ENCODE data around the gene ADARB2.
"Not testable (repeated sequence)": the region's sequence is repeated elsewhere in the genome, so short reads cannot be mapped to it uniquely, and the experiment has no call there.

ADARB2 gene

DNA sequence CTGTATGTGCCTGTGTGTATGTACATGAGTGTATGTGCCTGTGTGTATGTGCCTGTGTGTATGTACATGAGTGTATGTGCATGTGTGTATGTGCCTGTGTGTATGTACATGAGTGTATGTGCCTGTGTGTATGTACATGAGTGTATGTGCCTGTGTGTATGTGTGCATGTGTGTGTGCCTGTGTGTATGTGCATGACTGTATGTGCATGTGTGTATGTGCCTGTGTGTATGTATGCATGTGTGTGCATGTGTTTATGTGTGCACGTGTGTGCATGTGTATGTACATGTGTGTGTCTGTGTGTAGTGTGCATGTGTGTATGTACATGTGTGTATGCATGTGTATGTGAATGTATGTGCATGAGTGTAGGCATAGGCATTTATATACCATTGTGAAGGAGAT is 274.8 kb downstream of the ADARB2 start:
- H3K4me3 Mint-ChIP-seq: peak overlapping the region; percentile 37
- no peaks in the 10 kb centered on the region for H3K27me3 Mint-ChIP-seq
- no peaks in the 10 kb centered on the region for H3K9me3 Mint-ChIP-seq
- H3K36me3 Mint-ChIP-seq: no peaks in the 10 kb centered on the region
- no peak for ATAC-seq (ENCODE audit: low read depth)
- peaks cover 34% of the 10 kb centered on the region for H3K4me1 Mint-ChIP-seq
- no peak for DNase-seq (ENCODE audit: low spot score in 2 of 2)
- H3K27ac Mint-ChIP-seq: peak overlapping the region; percentile 42

GRCh38 chr10:1462032-1462431 is 275.3 kb downstream of the ADARB2 start:
- Mint-ChIP-seq H3K4me1 (peaks cover 34% of the 10 kb centered on the region), H3K9me3 (no peaks in the 10 kb centered on the region), H3K27ac (no peak overlapping the region), H3K36me3 (no peaks in the 10 kb centered on the region), H3K27me3 (no peaks in the 10 kb centered on the region), H3K4me3 (no peak overlapping the region)
- ATAC-seq (ENCODE audit: low read depth): no peak
- DNase-seq (ENCODE audit: low spot score in 2 of 2): no peak

- peaks cover 36% of the 10 kb centered on the region for H3K4me1 Mint-ChIP-seq
- no peaks in the 10 kb centered on the region for H3K36me3 Mint-ChIP-seq
- peak overlapping the region; percentile 41 for H3K27ac Mint-ChIP-seq
- H3K9me3 Mint-ChIP-seq: peaks cover 3% of the 10 kb centered on the region
- ATAC-seq (ENCODE audit: low read depth) (peak; percentile 50), DNase-seq (ENCODE audit: low spot score in 2 of 2) (no peak)
- no peak overlapping the region for H3K4me3 Mint-ChIP-seq
- no peaks in the 10 kb centered on the region for H3K27me3 Mint-ChIP-seq
Observed at GRCh38 chr10:1461016-1461415, 276.3 kb downstream of the ADARB2 start.

GRCh38 chr10:1459664-1460063 is 277.7 kb downstream of the ADARB2 start:
- H3K4me1 Mint-ChIP-seq: peaks cover 29% of the 10 kb centered on the region
- DNase-seq (ENCODE audit: low spot score in 2 of 2): not testable (repeated sequence)

GRCh38 chr10:1454951-1455350 is 282.4 kb downstream of the ADARB2 start:
- Mint-ChIP-seq H3K4me1 (peaks cover 41% of the 10 kb centered on the region), H3K9me3 (peaks cover 10% of the 10 kb centered on the region)

More at GRCh38 chr10:1459664-1460063, 277.7 kb downstream of the ADARB2 start:
- not testable (repeated sequence) for H3K27ac Mint-ChIP-seq; ATAC-seq (ENCODE audit: low read depth); H3K4me3 Mint-ChIP-seq; H3K9me3 Mint-ChIP-seq; H3K27me3 Mint-ChIP-seq; H3K36me3 Mint-ChIP-seq

DNA sequence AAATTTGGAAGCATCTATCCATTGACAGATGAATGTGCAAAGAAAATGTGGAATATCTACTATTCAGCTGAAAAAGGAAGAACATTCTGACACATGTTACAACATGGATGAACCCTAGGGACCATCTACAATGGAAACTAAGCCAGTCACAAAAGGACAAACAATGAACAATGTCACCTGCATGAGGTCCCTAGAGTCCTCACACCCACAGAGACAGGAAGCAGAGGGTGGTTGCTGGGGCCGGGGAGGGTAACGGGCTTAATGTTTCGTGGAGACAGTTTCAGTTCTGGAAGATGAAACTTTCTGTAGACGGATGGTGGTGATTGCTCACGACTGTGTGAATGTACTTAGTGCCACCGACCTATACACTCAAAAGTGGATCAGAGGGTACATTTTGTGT is 282.9 kb downstream of the ADARB2 start:
- peaks cover 7% of the 10 kb centered on the region for H3K36me3 Mint-ChIP-seq
- ATAC-seq (ENCODE audit: low read depth) (peak; percentile 98), DNase-seq (ENCODE audit: low spot score in 2 of 2) (peak; percentile 58 to 77)
- H3K4me3 Mint-ChIP-seq: peak overlapping the region; percentile 57
- H3K4me1 Mint-ChIP-seq: peaks cover 41% of the 10 kb centered on the region
- H3K27ac Mint-ChIP-seq: peak overlapping the region; percentile 88
- H3K27me3 Mint-ChIP-seq: no peaks in the 10 kb centered on the region
- H3K9me3 Mint-ChIP-seq: peaks cover 10% of the 10 kb centered on the region

More at GRCh38 chr10:1454951-1455350, 282.4 kb downstream of the ADARB2 start:
- DNase-seq (ENCODE audit: low spot score in 2 of 2) (no peak), ATAC-seq (ENCODE audit: low read depth) (peak; percentile 14)
- no peaks in the 10 kb centered on the region for H3K27me3 Mint-ChIP-seq
- peak overlapping the region; percentile 50 for H3K4me3 Mint-ChIP-seq
- peaks cover 7% of the 10 kb centered on the region for H3K36me3 Mint-ChIP-seq
- H3K27ac Mint-ChIP-seq: peak overlapping the region; percentile 88

GRCh38 chr10:1452777-1453176 is 284.5 kb downstream of the ADARB2 start:
- Mint-ChIP-seq H3K9me3 (peaks cover 10% of the 10 kb centered on the region), H3K4me1 (peaks cover 45% of the 10 kb centered on the region), H3K27ac (no peak overlapping the region), H3K4me3 (no peak overlapping the region), H3K27me3 (no peaks in the 10 kb centered on the region), H3K36me3 (peaks cover 7% of the 10 kb centered on the region)
- no peak for ATAC-seq (ENCODE audit: low read depth)
- DNase-seq (ENCODE audit: low spot score in 2 of 2): no peak

DNA sequence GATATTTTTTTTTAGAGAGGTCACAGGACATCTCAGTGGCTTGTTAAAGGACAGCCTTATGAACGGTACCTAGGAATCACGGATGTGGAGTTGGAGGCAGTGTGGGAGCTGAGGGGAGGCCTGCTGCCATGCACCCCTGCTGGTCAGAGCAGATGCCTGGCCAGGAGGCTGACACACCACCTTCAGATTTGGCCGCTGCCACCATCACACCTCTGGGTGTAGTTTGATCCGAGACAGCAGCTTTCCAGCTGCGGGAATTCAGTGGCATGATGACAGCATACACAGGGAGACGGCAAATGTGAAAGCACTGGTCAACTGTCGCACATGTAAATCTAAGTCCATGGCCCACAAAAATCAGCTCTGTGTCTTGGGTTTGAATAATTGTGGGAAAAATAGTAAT is 285.4 kb downstream of the ADARB2 start:
- ATAC-seq (ENCODE audit: low read depth): no peak
- Mint-ChIP-seq H3K9me3 (peaks cover 10% of the 10 kb centered on the region), H3K36me3 (peaks cover 7% of the 10 kb centered on the region), H3K27ac (peak overlapping the region; percentile 77), H3K4me3 (no peak overlapping the region), H3K27me3 (no peaks in the 10 kb centered on the region), H3K4me1 (peaks cover 45% of the 10 kb centered on the region)
- no peak for DNase-seq (ENCODE audit: low spot score in 2 of 2)

DNA sequence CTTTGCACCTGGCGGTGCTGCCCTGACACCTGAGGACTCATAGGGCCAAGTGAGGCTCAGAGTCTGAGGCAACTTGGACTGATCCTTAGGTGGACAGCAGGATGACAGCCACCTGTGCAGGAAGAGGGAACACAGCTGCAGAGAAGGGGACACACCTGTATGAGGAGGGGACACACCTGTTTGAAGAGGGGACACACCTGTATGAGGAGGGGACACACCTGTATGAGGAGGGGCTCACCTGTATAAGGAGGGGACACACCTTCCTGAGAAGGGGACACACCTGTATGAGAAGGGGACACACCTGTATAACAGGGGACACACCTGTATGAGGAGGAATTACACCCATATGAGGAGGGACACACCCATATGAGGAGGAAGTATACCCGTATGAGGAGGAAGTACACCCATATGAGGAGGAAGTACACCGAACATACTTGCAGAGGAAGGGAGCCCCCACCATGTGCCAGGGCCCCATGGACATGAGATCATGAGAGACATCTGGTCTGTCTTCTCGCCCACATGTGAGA is 285.9 kb downstream of the ADARB2 start:
- peak overlapping the region; percentile 77 for H3K27ac Mint-ChIP-seq
- no peak for ATAC-seq (ENCODE audit: low read depth)

GRCh38 chr10:1449572-1450205 is 287.6 kb downstream of the ADARB2 start:
- Mint-ChIP-seq H3K4me1 (peaks cover 40% of the 10 kb centered on the region), H3K9me3 (peaks cover 7% of the 10 kb centered on the region), H3K36me3 (peaks cover 7% of the 10 kb centered on the region), H3K4me3 (no peak overlapping the region), H3K27ac (no peak overlapping the region), H3K27me3 (peaks cover 2% of the 10 kb centered on the region)
- ATAC-seq (ENCODE audit: low read depth) (no peak), DNase-seq (ENCODE audit: low spot score in 2 of 2) (no peak)

More for the DNA sequence above, 285.9 kb downstream of the ADARB2 start:
- Mint-ChIP-seq H3K36me3 (peaks cover 7% of the 10 kb centered on the region), H3K4me1 (peaks cover 45% of the 10 kb centered on the region), H3K4me3 (no peak overlapping the region), H3K9me3 (peaks cover 10% of the 10 kb centered on the region), H3K27me3 (no peaks in the 10 kb centered on the region)
- DNase-seq (ENCODE audit: low spot score in 2 of 2): no peak

GRCh38 chr10:1449021-1449420 is 288.3 kb downstream of the ADARB2 start:
- H3K4me3 Mint-ChIP-seq: no peak overlapping the region
- peaks cover 2% of the 10 kb centered on the region for H3K27me3 Mint-ChIP-seq
- ATAC-seq (ENCODE audit: low read depth) (no peak), DNase-seq (ENCODE audit: low spot score in 2 of 2) (no peak)
- peaks cover 7% of the 10 kb centered on the region for H3K9me3 Mint-ChIP-seq
- H3K36me3 Mint-ChIP-seq: peaks cover 7% of the 10 kb centered on the region
- H3K4me1 Mint-ChIP-seq: peaks cover 35% of the 10 kb centered on the region
- no peak overlapping the region for H3K27ac Mint-ChIP-seq

- Mint-ChIP-seq H3K4me1 (peaks cover 28% of the 10 kb centered on the region), H3K27me3 (peaks cover 2% of the 10 kb centered on the region), H3K36me3 (peaks cover 7% of the 10 kb centered on the region), H3K27ac (no peak overlapping the region), H3K4me3 (no peak overlapping the region), H3K9me3 (peaks cover 6% of the 10 kb centered on the region)
- ATAC-seq (ENCODE audit: low read depth) (no peak), DNase-seq (ENCODE audit: low spot score in 2 of 2) (no peak)
Observed at GRCh38 chr10:1448252-1448930, 288.9 kb downstream of the ADARB2 start.

DNA sequence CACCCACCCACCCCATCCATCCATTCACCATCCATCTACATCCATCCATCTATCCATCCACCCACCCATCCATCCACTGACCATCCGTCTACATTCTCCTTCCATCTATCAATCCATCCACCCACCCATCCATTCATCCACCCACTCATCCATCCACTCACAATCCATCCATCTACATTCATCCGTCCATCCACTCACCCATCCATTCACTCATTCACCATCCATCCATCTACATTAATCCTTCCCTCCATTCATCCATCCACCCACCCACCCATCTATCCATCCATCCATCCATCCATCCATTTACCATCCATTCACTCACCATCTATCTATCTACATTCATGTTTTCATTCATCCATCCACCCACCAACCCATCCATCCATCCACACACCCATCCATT is 292.5 kb downstream of the ADARB2 start:
- H3K27me3 Mint-ChIP-seq: peaks cover 2% of the 10 kb centered on the region
- H3K4me1 Mint-ChIP-seq: peaks cover 9% of the 10 kb centered on the region
- DNase-seq (ENCODE audit: low spot score in 2 of 2): no peak
- no peaks in the 10 kb centered on the region for H3K36me3 Mint-ChIP-seq
- no peak overlapping the region for H3K27ac Mint-ChIP-seq
- ATAC-seq (ENCODE audit: low read depth): no peak
- H3K4me3 Mint-ChIP-seq: no peak overlapping the region
- no peaks in the 10 kb centered on the region for H3K9me3 Mint-ChIP-seq

DNA sequence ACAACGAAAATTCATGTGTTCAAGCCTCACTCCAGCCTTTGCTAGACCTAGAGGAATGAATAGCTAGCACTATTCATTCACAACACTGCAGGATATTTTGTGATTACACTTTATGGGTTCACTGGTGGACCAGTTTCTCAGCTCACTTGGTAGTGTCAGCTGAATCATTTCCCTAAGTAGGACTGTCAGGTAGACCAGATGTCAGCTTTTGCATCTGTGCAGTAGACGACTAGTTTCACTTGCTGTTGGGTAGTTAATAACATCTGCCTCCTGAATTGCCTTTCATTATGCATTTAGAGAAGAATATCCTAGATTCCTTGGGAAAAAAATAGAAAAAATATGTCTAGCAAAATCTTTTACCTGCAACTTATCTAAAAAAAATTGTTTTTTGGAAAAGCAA is 296.4 kb downstream of the ADARB2 start:
- ATAC-seq (ENCODE audit: low read depth): no peak

More for the DNA sequence above, 296.4 kb downstream of the ADARB2 start:
- no peak overlapping the region for H3K4me3 Mint-ChIP-seq
- DNase-seq (ENCODE audit: low spot score in 2 of 2): no peak
- H3K27me3 Mint-ChIP-seq: no peaks in the 10 kb centered on the region
- H3K4me1 Mint-ChIP-seq: no peaks in the 10 kb centered on the region
- no peak overlapping the region for H3K27ac Mint-ChIP-seq
- H3K9me3 Mint-ChIP-seq: no peaks in the 10 kb centered on the region
- no peaks in the 10 kb centered on the region for H3K36me3 Mint-ChIP-seq
